ENCODE measurements around the gene MMS22L. TPM values are rescaled to one million over a fixed set of nuclear protein-coding genes. Genes with fewer than 3 reads are reported as not detected.

Gene MMS22L
- polyA plus RNA-seq, 2 of the 4 experiments (the other 2 are of a cell fraction): 11.5 to 24.5 TPM

- FAIRE-seq: no peak
- POLR2A ChIA-PET: no interaction called here
- H3K4me2 ChIP-seq: no peak overlapping the region
- no peak overlapping the region for H3K4me3 ChIP-seq
- H3K27ac ChIP-seq: no peak overlapping the region
- CTCF ChIA-PET: no interaction called here
- H3K4me1 ChIP-seq: no peaks in the 10 kb centered on the region
- no peak for TF ChIP-seq JUNB (IDR thresholded peaks at IDR 0.05)
- no peak for TF ChIP-seq HDAC2 (IDR thresholded peaks at IDR 0.05)
- TF ChIP-seq MAZ (IDR thresholded peaks at IDR 0.05; ENCODE audit: borderline replicate concordance, low read depth, low read length): no peak
- TF ChIP-seq RNF2 (IDR thresholded peaks at IDR 0.05; ENCODE audit: borderline replicate concordance, low read depth): no peak
- TF ChIP-seq SREBF2 (IDR thresholded peaks at IDR 0.05): no peak
- TF ChIP-seq KDM1A (IDR thresholded peaks at IDR 0.05; ENCODE audit: low read depth): no peak
- TF ChIP-seq KDM5A (IDR thresholded peaks at IDR 0.05): no peak
- no peak for TF ChIP-seq RAD21 (conservative IDR thresholded peaks at IDR 0.05 in 1 of 2, IDR thresholded peaks at IDR 0.05 in 1 of 2)
- no peak for TF ChIP-seq CHD2 (IDR thresholded peaks at IDR 0.05; ENCODE audit: low read length, partially characterized antibody)
- TF ChIP-seq PHF8 (IDR thresholded peaks at IDR 0.05; ENCODE audit: borderline replicate concordance, low read depth): no peak
- WGBS (ENCODE audit: missing lambda C conversion rate): 73% methylated on average over 6 of the region's 6 CpGs
- H3K9me3 ChIP-seq: no peaks in the 10 kb centered on the region
- ATAC-seq: no peak
- DNase-seq (ENCODE audit: low read depth in 1 of 2, low spot score in 1 of 2): no peak
Measured at GRCh38 chr6:97110626-97111025, 172.4 kb downstream of the MMS22L start.

GRCh38 chr6:97110149-97110548 lies 172.9 kb downstream of the MMS22L start:
- ChIA-PET POLR2A (no interaction called here), CTCF (interaction anchor here (1.6 kb wide), 1 partner anchor 14 kb away, joined by 3 read pairs; no protein-coding TSS in a partner anchor)
- Histone ChIP-seq H3K4me1 (no peaks in the 10 kb centered on the region), H3K9me3 (no peaks in the 10 kb centered on the region), H3K27ac (no peak overlapping the region), H3K4me3 (no peak overlapping the region), H3K4me2 (no peak overlapping the region)
- ATAC-seq (no peak), DNase-seq (ENCODE audit: low read depth in 1 of 2, low spot score in 1 of 2) (no peak), FAIRE-seq (no peak)
- TF ChIP-seq ATOH8 (CRISPR knock-in tag; IDR thresholded peaks at IDR 0.05; ENCODE audit: low read depth): no peak
- TF ChIP-seq RFX5 (IDR thresholded peaks at IDR 0.05): no peak
- TF ChIP-seq MAX (IDR thresholded peaks at IDR 0.05): no peak
- no peak for TF ChIP-seq HMGXB4 (CRISPR knock-in tag; IDR thresholded peaks at IDR 0.05; ENCODE audit: borderline replicate concordance)
- TF ChIP-seq PBX3 (IDR thresholded peaks at IDR 0.05): no peak
- no peak for TF ChIP-seq HDAC2 (IDR thresholded peaks at IDR 0.05)
- TF ChIP-seq ZSCAN20 (CRISPR knock-in tag; IDR thresholded peaks at IDR 0.05): no peak
- no peak for TF ChIP-seq SMC3 (IDR thresholded peaks at IDR 0.05)
- no peak for TF ChIP-seq HOXB5 (CRISPR knock-in tag; IDR thresholded peaks at IDR 0.05)
- TF ChIP-seq RCOR1 (IDR thresholded peaks at IDR 0.05; ENCODE audit: low read depth, low read length): no peak
- no peak for TF ChIP-seq CBX2 (IDR thresholded peaks at IDR 0.05; ENCODE audit: borderline replicate concordance, low read depth)
- no peak for TF ChIP-seq RNF2 (IDR thresholded peaks at IDR 0.05; ENCODE audit: borderline replicate concordance, low read depth)
- no peak for TF ChIP-seq RAD21 (conservative IDR thresholded peaks at IDR 0.05 in 1 of 2, IDR thresholded peaks at IDR 0.05 in 1 of 2)
- TF ChIP-seq HOXA7 (CRISPR knock-in tag; IDR thresholded peaks at IDR 0.05): no peak
- TF ChIP-seq RARB (CRISPR knock-in tag; IDR thresholded peaks at IDR 0.05): no peak
- WGBS (ENCODE audit: missing lambda C conversion rate): 61% methylated on average over 5 of the region's 5 CpGs

All from A549 (cell line).